MM.1S (cell line): ENCODE measurements around the gene ITGA2.

Experiments used
- DNase-seq: peaks from one replicate; pipeline ENCODE4 v3.0.0-alpha.2; 2015
- H2AFZ ChIP-seq: fragments of 300-600 bp; sonication (generic); 2 replicates; pipeline ENCODE4 v1.6.0; 2016; ENCODE audit warnings: antibody characterized with exemption, low read length
- H3F3A ChIP-seq: fragments of 300-600 bp; sonication (generic); 2 replicates; pipeline ENCODE4 v1.6.1; 2016; ENCODE audit warnings: mild to moderate bottlenecking, antibody characterized with exemption, low read length, moderate library complexity, mixed read lengths; ENCODE audit not compliant: insufficient read depth
- H3K27ac ChIP-seq: fragments of 300-600 bp; sonication (generic); 2 replicates; pipeline ENCODE4 v1.5.1; 2016; ENCODE audit warnings: mild to moderate bottlenecking, low read length
- H3K27me3 ChIP-seq: fragments of 300-600 bp; sonication (generic); replicated peaks from 2 replicates; pipeline ENCODE4 v1.6.0; 2016; ENCODE audit warnings: low read length; ENCODE audit not compliant: insufficient read depth
- H3K36me3 ChIP-seq: fragments of 300-600 bp; sonication (generic); replicated peaks from 2 replicates; pipeline ENCODE4 v1.6.1; 2016; ENCODE audit warnings: mild to moderate bottlenecking, low read length, mixed read lengths; ENCODE audit not compliant: insufficient read depth
- H3K4me1 ChIP-seq: fragments of 300-600 bp; sonication (generic); 2 replicates; pipeline ENCODE4 v1.6.1; 2016; ENCODE audit warnings: low read length, mixed read lengths
- H3K4me2 ChIP-seq: fragments of 300-600 bp; sonication (generic); 2 replicates; pipeline ENCODE4 v1.6.0; 2016; ENCODE audit warnings: low read depth, low read length
- H3K4me3 ChIP-seq: fragments of 300-600 bp; sonication (generic); 2 replicates; pipeline ENCODE4 v1.5.1; 2016; ENCODE audit warnings: low read length, mixed read lengths
- H3K79me2 ChIP-seq: fragments of 300-600 bp; sonication (generic); 2 replicates; pipeline ENCODE4 v1.6.1; 2016; ENCODE audit warnings: mixed run types, low read length, mixed read lengths
- H3K9ac ChIP-seq: fragments of 300-600 bp; sonication (generic); 2 replicates; pipeline ENCODE4 v1.6.1; 2016; ENCODE audit warnings: low read length, mixed read lengths
- H3K9me2 ChIP-seq: fragments of 300-600 bp; sonication (generic); replicated peaks from 2 replicates; pipeline ENCODE4 v1.6.1; 2016; ENCODE audit warnings: mild to moderate bottlenecking, low read length, mixed read lengths; ENCODE audit not compliant: insufficient read depth
- H3K9me3 ChIP-seq: fragments of 300-600 bp; sonication (generic); replicated peaks from 2 replicates; pipeline ENCODE4 v1.6.1; 2016; ENCODE audit warnings: mild to moderate bottlenecking, low read length, mixed read lengths; ENCODE audit not compliant: insufficient read depth
- H4K20me1 ChIP-seq: fragments of 300-600 bp; sonication (generic); 2 replicates; pipeline ENCODE4 v1.6.1; 2016; ENCODE audit warnings: mild to moderate bottlenecking, low read length, moderate library complexity, mixed read lengths; ENCODE audit not compliant: insufficient read depth
- EZH2 ChIP-seq: fragments of 300-600 bp; sonication (generic); optimal IDR thresholded peaks from 2 replicates; pipeline ENCODE3; 2017; ENCODE audit warnings: low read depth, mild to moderate bottlenecking, antibody characterized with exemption, low read length, mixed read lengths
- EZH2phosphoT487 ChIP-seq: fragments of 300-600 bp; sonication (generic); IDR thresholded peaks from 2 replicates; pipeline ENCODE4 v1.6.1; 2018; ENCODE audit warnings: antibody characterized with exemption, low read length
- TF ChIP-seq, protein P1 (sequence below): fragments of 300-600 bp; sonication (generic); IDR thresholded peaks from 2 replicates; pipeline ENCODE4 v1.5.1; 2016; ENCODE audit warnings: antibody characterized with exemption, low read length, mixed read lengths

ITGA2 gene

DNA sequence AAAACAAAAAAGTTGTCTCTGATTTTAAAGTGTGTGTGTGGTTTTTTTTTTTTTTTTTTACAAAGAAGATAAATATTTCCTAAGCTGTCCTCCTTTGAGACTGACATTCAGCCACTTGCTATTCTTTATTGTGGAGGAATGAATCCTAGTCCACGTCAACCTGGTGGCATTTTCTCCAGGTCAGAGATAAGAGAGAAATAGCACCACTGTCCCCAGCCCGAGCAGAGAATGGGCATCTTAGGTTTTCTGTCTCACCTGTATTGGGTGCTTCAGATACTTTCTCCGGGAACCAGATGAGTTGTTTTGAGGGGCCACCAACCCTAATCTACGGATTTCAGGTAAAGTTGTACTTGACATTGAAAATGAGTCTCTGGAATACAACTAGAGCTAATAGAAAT lies 1.4 kb downstream of the ITGA2 start:
- H3K4me3 ChIP-seq: no peak overlapping the region

DNA sequence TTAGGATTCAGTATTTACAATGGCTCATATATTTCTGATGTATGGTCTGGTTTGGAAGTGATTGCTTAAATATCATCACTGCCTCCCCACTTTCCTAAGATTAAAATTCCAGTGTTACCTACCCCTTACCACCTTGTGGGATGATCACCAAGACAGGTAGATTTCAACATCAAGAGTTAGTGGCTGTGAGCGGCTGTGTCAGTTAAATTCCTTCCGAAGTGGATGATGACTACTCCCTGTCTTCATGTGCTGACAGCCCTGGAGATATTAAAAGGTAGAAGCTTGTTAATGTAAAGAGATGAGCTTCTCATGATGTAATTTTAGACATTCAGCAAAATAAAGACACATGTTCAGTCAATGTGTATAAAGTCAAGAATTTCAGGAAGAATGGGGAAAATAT lies 4.2 kb downstream of the ITGA2 start:
- H3K4me1 ChIP-seq: no peaks in the 10 kb centered on the region
- no peak overlapping the region for H2AFZ ChIP-seq
- H3F3A ChIP-seq: no peaks in the 10 kb centered on the region
- DNase-seq: no peak
- H3K9me3 ChIP-seq: no peaks in the 10 kb centered on the region
- H3K36me3 ChIP-seq: no peaks in the 10 kb centered on the region
- no peak overlapping the region for H3K9ac ChIP-seq
- TF ChIP-seq EZH2: no peak
- TF ChIP-seq, protein P1, sequence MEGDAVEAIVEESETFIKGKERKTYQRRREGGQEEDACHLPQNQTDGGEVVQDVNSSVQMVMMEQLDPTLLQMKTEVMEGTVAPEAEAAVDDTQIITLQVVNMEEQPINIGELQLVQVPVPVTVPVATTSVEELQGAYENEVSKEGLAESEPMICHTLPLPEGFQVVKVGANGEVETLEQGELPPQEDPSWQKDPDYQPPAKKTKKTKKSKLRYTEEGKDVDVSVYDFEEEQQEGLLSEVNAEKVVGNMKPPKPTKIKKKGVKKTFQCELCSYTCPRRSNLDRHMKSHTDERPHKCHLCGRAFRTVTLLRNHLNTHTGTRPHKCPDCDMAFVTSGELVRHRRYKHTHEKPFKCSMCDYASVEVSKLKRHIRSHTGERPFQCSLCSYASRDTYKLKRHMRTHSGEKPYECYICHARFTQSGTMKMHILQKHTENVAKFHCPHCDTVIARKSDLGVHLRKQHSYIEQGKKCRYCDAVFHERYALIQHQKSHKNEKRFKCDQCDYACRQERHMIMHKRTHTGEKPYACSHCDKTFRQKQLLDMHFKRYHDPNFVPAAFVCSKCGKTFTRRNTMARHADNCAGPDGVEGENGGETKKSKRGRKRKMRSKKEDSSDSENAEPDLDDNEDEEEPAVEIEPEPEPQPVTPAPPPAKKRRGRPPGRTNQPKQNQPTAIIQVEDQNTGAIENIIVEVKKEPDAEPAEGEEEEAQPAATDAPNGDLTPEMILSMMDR: no peak
- no peak for TF ChIP-seq EZH2phosphoT487
- H3K27ac ChIP-seq: no peak overlapping the region
- no peaks in the 10 kb centered on the region for H3K9me2 ChIP-seq
- no peaks in the 10 kb centered on the region for H4K20me1 ChIP-seq
- H3K79me2 ChIP-seq: no peaks in the 10 kb centered on the region
- H3K27me3 ChIP-seq: peaks cover 4% of the 10 kb centered on the region
- no peak overlapping the region for H3K4me3 ChIP-seq
- no peak overlapping the region for H3K4me2 ChIP-seq

More for the DNA sequence above, 1.4 kb downstream of the ITGA2 start:
- no peaks in the 10 kb centered on the region for H3K9me2 ChIP-seq
- no peaks in the 10 kb centered on the region for H3K36me3 ChIP-seq
- H3K9ac ChIP-seq: no peak overlapping the region
- no peaks in the 10 kb centered on the region for H3F3A ChIP-seq
- no peaks in the 10 kb centered on the region for H3K79me2 ChIP-seq
- TF ChIP-seq EZH2phosphoT487: no peak
- TF ChIP-seq EZH2: no peak
- TF ChIP-seq, protein P1: no peak
- no peaks in the 10 kb centered on the region for H3K9me3 ChIP-seq
- no peak overlapping the region for H2AFZ ChIP-seq
- H3K27me3 ChIP-seq: peaks cover 8% of the 10 kb centered on the region
- no peak for DNase-seq
- H3K27ac ChIP-seq: no peak overlapping the region
- no peaks in the 10 kb centered on the region for H4K20me1 ChIP-seq
- no peaks in the 10 kb centered on the region for H3K4me1 ChIP-seq
- no peak overlapping the region for H3K4me2 ChIP-seq

DNA sequence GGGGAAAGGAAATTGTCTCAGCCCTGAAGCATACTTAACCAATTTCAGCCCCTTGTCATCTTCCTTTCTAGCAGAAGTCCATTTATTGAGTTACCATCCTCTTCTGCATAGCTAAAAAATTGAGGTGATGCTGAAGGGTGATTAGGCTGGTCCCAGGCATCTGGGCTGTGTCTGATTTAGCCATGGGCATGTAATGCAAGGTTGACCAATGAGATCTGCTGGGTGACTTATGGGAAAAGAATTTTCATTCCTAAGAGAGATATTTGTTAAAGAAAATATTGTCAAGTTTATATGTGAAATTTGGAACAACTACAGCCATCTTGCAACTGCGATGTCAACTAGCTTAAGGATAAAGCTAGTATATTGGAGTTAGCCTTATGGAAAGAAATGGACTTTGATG lies 5.1 kb downstream of the ITGA2 start:
- Histone ChIP-seq H3K36me3 (no peaks in the 10 kb centered on the region), H3K9me2 (no peaks in the 10 kb centered on the region), H2AFZ (no peak overlapping the region), H3K4me3 (no peak overlapping the region), H3K4me2 (no peak overlapping the region), H3K4me1 (no peaks in the 10 kb centered on the region), H4K20me1 (no peaks in the 10 kb centered on the region), H3K27me3 (no peaks in the 10 kb centered on the region), H3K27ac (no peak overlapping the region), H3K9me3 (no peaks in the 10 kb centered on the region), H3K79me2 (no peaks in the 10 kb centered on the region), H3K9ac (no peak overlapping the region), H3F3A (no peaks in the 10 kb centered on the region)
- no peak for DNase-seq
- TF ChIP-seq EZH2phosphoT487 (no peak), EZH2 (no peak)
- TF ChIP-seq, protein P1: no peak
